ENCODE results near the gene WTAP.
A peak's percentile ranks its signal among the peaks of the same experiment; 100 is the strongest.
"Not testable (repeated sequence)": the region's sequence is repeated elsewhere in the genome, so short reads cannot be mapped to it uniquely, and the experiment has no call there.

Gene WTAP

GRCh38 chr6:159686040-159686439, 41.3 kb upstream of the WTAP start:
- Histone ChIP-seq H3K4me1 (ENCODE audit: control insufficient read depth, insufficient read depth, low read length, poor library complexity, severe bottlenecking) (no peaks in the 10 kb centered on the region), H3K4me3 (ENCODE audit: insufficient read depth, low read depth, low read length, poor library complexity, severe bottlenecking) (no peak overlapping the region), H3K9me3 (ENCODE audit: control insufficient read depth, low read length) (no peaks in the 10 kb centered on the region), H3K27me3 (replicated peaks; ENCODE audit: control insufficient read depth, insufficient read depth, low read length, poor library complexity, severe bottlenecking) (no peaks in the 10 kb centered on the region), H3K27ac (ENCODE audit: insufficient read depth, low read length, poor library complexity, severe bottlenecking) (no peak overlapping the region), H3K36me3 (ENCODE audit: control insufficient read depth, insufficient read depth, low read length) (peaks cover 31% of the 10 kb centered on the region)
- DNase-seq, result no peak

DNA sequence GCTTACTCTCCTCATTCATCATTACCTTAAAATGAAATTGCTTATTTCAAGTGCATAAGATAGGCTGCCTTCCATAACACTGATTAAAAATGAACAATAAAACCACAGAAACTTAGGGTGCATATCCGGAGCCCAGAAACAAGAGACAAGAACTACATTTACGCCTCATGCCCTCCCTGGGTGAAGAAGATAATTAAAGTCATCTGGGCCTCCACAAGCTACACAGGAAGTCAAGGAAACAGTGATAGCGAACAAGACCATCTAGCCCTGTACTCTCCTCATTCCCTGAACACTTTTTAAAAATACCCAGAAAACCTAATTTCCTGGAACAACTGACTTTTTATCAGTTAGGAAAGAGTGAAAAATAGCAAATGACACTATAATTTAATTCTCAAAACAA, 40.6 kb upstream of the WTAP start:
- no peaks in the 10 kb centered on the region for H3K27me3 ChIP-seq (replicated peaks; ENCODE audit: control insufficient read depth, insufficient read depth, low read length, poor library complexity, severe bottlenecking)
- no peak for DNase-seq
- no peak overlapping the region for H3K27ac ChIP-seq (ENCODE audit: insufficient read depth, low read length, poor library complexity, severe bottlenecking)
- peaks cover 27% of the 10 kb centered on the region for H3K36me3 ChIP-seq (ENCODE audit: control insufficient read depth, insufficient read depth, low read length)
- H3K4me3 ChIP-seq (ENCODE audit: insufficient read depth, low read depth, low read length, poor library complexity, severe bottlenecking), result no peak overlapping the region
- no peaks in the 10 kb centered on the region for H3K9me3 ChIP-seq (ENCODE audit: control insufficient read depth, low read length)
- H3K4me1 ChIP-seq (ENCODE audit: control insufficient read depth, insufficient read depth, low read length, poor library complexity, severe bottlenecking), result peaks cover 4% of the 10 kb centered on the region

- H3K27ac ChIP-seq (ENCODE audit: insufficient read depth, low read length, poor library complexity, severe bottlenecking), result no peak overlapping the region
- no peak overlapping the region for H3K4me3 ChIP-seq (ENCODE audit: insufficient read depth, low read depth, low read length, poor library complexity, severe bottlenecking)
- H3K9me3 ChIP-seq (ENCODE audit: control insufficient read depth, low read length), result no peaks in the 10 kb centered on the region
- no peak for DNase-seq
- H3K36me3 ChIP-seq (ENCODE audit: control insufficient read depth, insufficient read depth, low read length), result peaks cover 20% of the 10 kb centered on the region
- H3K4me1 ChIP-seq (ENCODE audit: control insufficient read depth, insufficient read depth, low read length, poor library complexity, severe bottlenecking), result peaks cover 10% of the 10 kb centered on the region
- H3K27me3 ChIP-seq (replicated peaks; ENCODE audit: control insufficient read depth, insufficient read depth, low read length, poor library complexity, severe bottlenecking), result no peaks in the 10 kb centered on the region
Measured at GRCh38 chr6:159687341-159687740, 40.0 kb upstream of the WTAP start.

DNA sequence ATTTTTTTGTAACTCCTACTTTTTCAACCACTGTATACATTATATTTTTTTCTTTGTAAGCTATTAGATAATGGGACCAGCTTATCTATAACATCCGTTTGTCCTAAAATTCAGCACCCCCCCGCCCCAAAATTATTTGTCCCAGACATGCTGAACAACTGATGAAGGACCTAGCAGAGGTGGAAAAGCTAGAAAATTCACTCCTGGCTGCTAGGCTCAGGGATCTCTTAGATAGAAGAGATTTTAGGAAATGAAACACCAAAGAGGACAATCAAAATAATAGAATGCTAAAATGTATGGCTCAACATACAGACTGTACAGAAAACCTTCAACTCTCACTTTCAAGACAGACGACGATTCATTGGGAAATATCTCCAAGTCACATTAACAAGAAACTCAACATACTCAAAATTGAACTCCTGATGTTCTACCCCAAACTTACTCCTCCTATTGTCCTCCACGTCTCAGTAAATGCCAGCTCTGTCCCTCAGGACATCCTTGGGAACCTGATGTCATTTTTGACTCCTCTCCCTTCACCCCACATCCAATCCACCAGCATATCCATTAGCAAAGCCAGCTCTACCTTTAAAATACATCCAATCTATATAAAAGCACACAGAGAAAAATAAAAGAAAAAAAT, 38.9 kb upstream of the WTAP start:
- H3K27me3 ChIP-seq (replicated peaks; ENCODE audit: control insufficient read depth, insufficient read depth, low read length, poor library complexity, severe bottlenecking), result no peaks in the 10 kb centered on the region
- peaks cover 14% of the 10 kb centered on the region for H3K4me1 ChIP-seq (ENCODE audit: control insufficient read depth, insufficient read depth, low read length, poor library complexity, severe bottlenecking)
- no peaks in the 10 kb centered on the region for H3K9me3 ChIP-seq (ENCODE audit: control insufficient read depth, low read length)
- H3K27ac ChIP-seq (ENCODE audit: insufficient read depth, low read length, poor library complexity, severe bottlenecking), result no peak overlapping the region
- H3K36me3 ChIP-seq (ENCODE audit: control insufficient read depth, insufficient read depth, low read length), result peaks cover 18% of the 10 kb centered on the region
- no peak for DNase-seq
- H3K4me3 ChIP-seq (ENCODE audit: insufficient read depth, low read depth, low read length, poor library complexity, severe bottlenecking), result no peak overlapping the region

- Histone ChIP-seq H3K36me3 (ENCODE audit: control insufficient read depth, insufficient read depth, low read length) (peaks cover 12% of the 10 kb centered on the region), H3K4me1 (ENCODE audit: control insufficient read depth, insufficient read depth, low read length, poor library complexity, severe bottlenecking) (peaks cover 14% of the 10 kb centered on the region), H3K4me3 (ENCODE audit: insufficient read depth, low read depth, low read length, poor library complexity, severe bottlenecking) (no peak overlapping the region), H3K27ac (ENCODE audit: insufficient read depth, low read length, poor library complexity, severe bottlenecking) (no peak overlapping the region), H3K9me3 (ENCODE audit: control insufficient read depth, low read length) (no peaks in the 10 kb centered on the region), H3K27me3 (replicated peaks; ENCODE audit: control insufficient read depth, insufficient read depth, low read length, poor library complexity, severe bottlenecking) (no peaks in the 10 kb centered on the region)
- no peak for DNase-seq
Measured at GRCh38 chr6:159689001-159689400, 38.3 kb upstream of the WTAP start.

DNA sequence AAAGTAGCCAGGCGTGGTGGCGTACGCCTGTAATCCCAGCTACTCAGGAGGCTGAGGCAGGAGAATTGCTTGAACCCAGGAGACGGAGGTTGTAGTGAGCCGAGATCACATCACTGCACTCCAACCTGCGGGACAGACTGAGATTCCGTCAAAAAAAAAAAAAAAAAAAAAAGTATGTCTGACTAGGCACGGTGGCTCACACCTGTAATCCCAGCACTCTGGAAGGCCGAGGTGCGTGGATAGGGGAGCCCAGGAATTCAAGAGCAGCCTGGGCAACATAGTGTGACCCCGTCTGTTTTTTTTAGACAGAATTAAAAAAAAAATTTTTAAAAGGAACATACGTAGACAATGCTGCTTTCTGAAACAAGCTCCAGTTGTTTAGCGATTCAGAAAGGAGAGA, 37.2 kb upstream of the WTAP start:
- not testable (repeated sequence) for DNase-seq; H3K27me3 ChIP-seq (replicated peaks; ENCODE audit: control insufficient read depth, insufficient read depth, low read length, poor library complexity, severe bottlenecking); H3K4me3 ChIP-seq (ENCODE audit: insufficient read depth, low read depth, low read length, poor library complexity, severe bottlenecking); H3K36me3 ChIP-seq (ENCODE audit: control insufficient read depth, insufficient read depth, low read length); H3K27ac ChIP-seq (ENCODE audit: insufficient read depth, low read length, poor library complexity, severe bottlenecking); H3K9me3 ChIP-seq (ENCODE audit: control insufficient read depth, low read length)
- peaks cover 19% of the 10 kb centered on the region for H3K4me1 ChIP-seq (ENCODE audit: control insufficient read depth, insufficient read depth, low read length, poor library complexity, severe bottlenecking)

- Histone ChIP-seq H3K27me3 (replicated peaks; ENCODE audit: control insufficient read depth, insufficient read depth, low read length, poor library complexity, severe bottlenecking) (no peaks in the 10 kb centered on the region), H3K4me3 (ENCODE audit: insufficient read depth, low read depth, low read length, poor library complexity, severe bottlenecking) (no peak overlapping the region), H3K27ac (ENCODE audit: insufficient read depth, low read length, poor library complexity, severe bottlenecking) (peak overlapping the region; percentile 78), H3K36me3 (ENCODE audit: control insufficient read depth, insufficient read depth, low read length) (peaks cover 5% of the 10 kb centered on the region), H3K9me3 (ENCODE audit: control insufficient read depth, low read length) (no peaks in the 10 kb centered on the region), H3K4me1 (ENCODE audit: control insufficient read depth, insufficient read depth, low read length, poor library complexity, severe bottlenecking) (peaks cover 19% of the 10 kb centered on the region)
- DNase-seq, result no peak
Measured at GRCh38 chr6:159691133-159691962, 36.0 kb upstream of the WTAP start.

DNA sequence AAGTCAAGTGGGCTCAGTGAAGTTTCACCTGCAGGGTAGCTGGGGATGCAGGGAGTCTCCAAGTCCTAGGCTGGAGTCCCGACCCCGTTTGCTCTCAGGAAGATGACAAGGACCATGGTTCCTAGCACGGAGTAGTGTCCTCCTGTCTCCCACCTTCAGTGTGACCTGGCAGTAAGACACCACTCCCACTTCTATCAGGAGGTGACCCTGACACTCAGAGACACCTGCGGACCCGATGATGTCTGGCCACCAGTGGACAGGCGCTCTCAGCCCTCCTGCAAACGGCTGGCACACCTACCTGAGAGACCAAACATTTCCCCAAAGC, 35.4 kb upstream of the WTAP start:
- Histone ChIP-seq H3K9me3 (ENCODE audit: control insufficient read depth, low read length) (no peaks in the 10 kb centered on the region), H3K4me3 (ENCODE audit: insufficient read depth, low read depth, low read length, poor library complexity, severe bottlenecking) (peak overlapping the region; percentile 72), H3K4me1 (ENCODE audit: control insufficient read depth, insufficient read depth, low read length, poor library complexity, severe bottlenecking) (peaks cover 19% of the 10 kb centered on the region), H3K27me3 (replicated peaks; ENCODE audit: control insufficient read depth, insufficient read depth, low read length, poor library complexity, severe bottlenecking) (no peaks in the 10 kb centered on the region), H3K27ac (ENCODE audit: insufficient read depth, low read length, poor library complexity, severe bottlenecking) (peak overlapping the region; percentile 78), H3K36me3 (ENCODE audit: control insufficient read depth, insufficient read depth, low read length) (peaks cover 5% of the 10 kb centered on the region)
- no peak for DNase-seq

- Histone ChIP-seq H3K4me3 (ENCODE audit: insufficient read depth, low read depth, low read length, poor library complexity, severe bottlenecking) (peak overlapping the region; percentile 72), H3K36me3 (ENCODE audit: control insufficient read depth, insufficient read depth, low read length) (peaks cover 5% of the 10 kb centered on the region), H3K27ac (ENCODE audit: insufficient read depth, low read length, poor library complexity, severe bottlenecking) (peak overlapping the region; percentile 78), H3K27me3 (replicated peaks; ENCODE audit: control insufficient read depth, insufficient read depth, low read length, poor library complexity, severe bottlenecking) (no peaks in the 10 kb centered on the region), H3K9me3 (ENCODE audit: control insufficient read depth, low read length) (no peaks in the 10 kb centered on the region), H3K4me1 (ENCODE audit: control insufficient read depth, insufficient read depth, low read length, poor library complexity, severe bottlenecking) (peaks cover 19% of the 10 kb centered on the region)
- DNase-seq, result peak; percentile 10 to 36 (median 21)
Measured at GRCh38 chr6:159692303-159693127, 34.8 kb upstream of the WTAP start.
